Measurements from ENCODE around the gene CYP26B1.
"Not testable (repeated sequence)": the region's sequence is repeated elsewhere in the genome, so short reads cannot be mapped to it uniquely, and the experiment has no call there.

CYP26B1 gene

DNA sequence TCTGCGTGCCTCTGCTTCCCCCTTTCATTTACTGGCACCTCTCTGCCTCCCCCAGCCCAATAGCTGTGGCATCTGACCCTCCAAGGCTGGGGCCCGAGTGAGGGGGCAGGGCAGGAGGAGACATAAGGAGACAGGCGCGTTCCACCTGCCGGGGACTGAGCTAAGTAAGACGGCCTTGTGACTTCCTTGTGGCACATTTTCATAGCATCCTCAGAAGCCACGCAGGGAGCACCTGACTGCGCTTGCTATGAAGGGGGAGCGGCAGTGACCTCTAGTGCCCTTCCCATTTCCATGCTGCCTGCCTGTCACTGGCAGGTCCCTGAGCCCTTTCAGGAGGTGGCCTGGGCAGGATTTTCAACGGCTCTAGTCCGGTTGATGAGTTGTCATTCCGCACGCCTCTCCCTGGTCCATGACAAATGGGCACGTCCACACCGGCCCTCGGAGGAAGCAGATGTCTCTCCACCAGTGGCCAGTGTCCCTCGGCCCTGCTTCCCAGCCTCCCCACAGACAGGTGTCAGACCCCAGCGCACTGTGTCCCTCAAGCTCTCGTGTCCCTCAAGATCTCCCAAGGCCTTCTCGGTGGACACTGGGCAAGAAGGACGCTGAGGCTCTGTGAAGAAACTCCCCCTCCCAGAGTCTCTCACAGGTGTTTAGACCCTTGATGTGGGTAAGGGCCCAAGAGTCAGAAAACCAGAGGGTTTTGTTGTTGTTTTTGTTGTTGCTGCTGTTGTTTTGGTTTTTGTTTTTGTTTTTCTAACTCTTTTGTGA lies 42.7 kb downstream of the CYP26B1 start:
- no peak for DNase-seq

DNA sequence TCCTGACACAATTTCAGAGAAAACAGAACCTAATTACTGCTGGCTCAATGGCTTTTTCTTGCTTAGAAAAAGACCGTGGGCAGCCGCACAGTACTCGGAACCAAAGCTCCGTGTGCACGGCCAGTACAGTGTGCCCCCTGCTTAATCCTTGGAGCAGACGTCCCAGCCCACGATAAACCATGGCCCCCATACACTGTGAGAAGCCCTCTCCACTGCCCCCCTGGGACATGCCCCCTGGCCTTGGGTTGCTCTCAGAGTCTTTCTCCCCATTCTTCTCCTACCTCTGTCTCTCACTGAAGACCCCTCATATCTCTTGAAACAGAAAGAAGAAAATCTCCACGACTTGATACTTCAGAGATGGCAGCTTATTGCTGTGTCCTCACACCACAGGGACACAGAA lies 44.0 kb downstream of the CYP26B1 start:
- DNase-seq = no peak

DNA sequence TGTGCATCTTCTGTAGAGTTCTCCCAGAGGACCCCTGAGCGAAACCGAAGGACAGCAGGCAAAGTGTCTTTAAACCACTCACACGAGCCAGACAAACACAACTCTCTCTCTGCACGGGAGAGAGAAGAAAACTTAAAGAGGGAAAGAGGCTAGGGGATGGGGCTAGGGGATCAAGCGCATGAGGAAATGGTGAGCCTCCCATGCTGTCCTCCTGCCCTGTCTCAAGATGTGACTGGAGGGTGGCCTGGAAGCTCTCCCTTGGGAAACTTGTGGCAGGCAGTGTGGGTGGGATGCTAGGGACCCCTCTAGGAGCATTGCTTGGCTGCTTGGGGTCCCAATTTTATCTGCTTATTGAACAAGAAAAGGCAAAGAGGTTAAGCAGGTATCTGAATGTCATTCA lies 44.5 kb downstream of the CYP26B1 start:
- DNase-seq = no peak

DNA sequence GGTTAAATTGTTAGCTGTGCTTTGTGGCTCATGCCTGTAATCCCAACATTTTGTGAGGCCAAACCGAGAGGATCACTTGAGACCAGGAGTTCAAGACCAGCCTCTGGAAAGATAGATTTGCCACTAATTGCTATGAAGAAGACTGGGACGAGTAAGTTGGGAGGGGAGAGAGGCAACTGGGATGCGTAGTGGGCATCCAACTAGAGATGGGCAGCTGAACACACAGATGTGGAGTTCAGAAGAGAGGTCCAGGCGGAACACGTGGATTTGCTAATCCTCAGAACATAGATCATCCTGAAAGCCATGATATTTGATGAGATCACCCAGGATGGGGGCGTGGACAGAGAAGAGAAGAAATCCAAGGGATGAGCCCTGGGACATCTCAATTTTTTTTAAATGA lies 48.7 kb downstream of the CYP26B1 start:
- no peak for DNase-seq

DNA sequence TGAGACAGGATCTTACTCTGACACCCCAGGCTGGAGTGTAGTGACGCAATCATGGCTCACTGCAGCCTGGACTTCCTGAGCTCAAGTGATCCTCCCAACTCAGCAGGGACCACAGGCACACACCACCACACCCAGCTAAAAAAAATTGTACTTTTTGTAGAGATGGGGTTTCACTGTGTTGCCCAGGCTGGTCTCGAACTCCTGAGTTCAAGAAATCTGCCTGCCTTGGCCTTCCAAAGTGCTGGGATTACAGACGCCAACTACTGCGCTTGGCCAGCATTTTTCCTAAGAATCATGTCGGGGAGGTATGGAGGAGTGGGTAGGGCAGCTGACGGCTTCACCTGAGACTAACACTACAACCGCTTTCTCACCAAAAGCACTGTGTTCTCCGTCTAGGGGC lies 50.4 kb downstream of the CYP26B1 start:
- no peak for DNase-seq

DNA sequence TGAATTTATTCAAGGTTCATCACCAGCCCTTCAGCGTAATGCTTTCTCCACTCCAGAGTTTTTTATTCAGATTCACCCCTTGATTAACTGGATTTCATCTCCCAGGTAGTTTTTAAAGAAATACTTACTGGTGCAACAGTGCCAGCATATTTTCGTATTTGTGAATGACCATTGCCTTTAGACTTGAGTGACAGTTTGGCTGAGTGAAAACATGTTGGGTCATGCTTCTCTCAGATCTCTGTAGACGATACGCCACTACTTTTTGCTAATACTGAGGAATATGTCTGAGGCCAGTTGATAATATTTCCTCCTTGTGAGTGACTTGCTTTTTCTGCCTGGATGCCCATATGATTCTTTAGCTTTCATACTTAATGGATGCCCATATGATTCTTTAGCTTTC lies 51.5 kb downstream of the CYP26B1 start:
- no peak for DNase-seq

DNA sequence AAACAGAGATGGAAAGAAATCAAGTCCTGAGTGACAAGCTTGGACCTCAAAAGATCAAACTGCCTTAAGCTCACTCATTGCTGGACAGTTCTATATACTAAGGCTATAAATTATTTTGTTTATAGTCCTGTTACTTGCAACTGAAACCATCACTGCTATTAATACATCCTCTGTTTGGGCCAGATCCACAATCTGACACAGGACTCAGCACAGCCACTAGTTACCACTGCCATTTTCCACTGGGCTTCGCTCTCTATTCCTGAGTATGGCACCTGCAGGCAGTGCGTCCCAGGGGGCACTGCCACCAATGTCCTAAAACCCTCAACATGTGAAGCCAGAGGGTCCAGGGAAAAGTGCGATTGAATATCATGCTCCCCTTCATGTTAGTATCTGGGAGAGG lies 52.3 kb downstream of the CYP26B1 start:
- DNase-seq = no peak

DNA sequence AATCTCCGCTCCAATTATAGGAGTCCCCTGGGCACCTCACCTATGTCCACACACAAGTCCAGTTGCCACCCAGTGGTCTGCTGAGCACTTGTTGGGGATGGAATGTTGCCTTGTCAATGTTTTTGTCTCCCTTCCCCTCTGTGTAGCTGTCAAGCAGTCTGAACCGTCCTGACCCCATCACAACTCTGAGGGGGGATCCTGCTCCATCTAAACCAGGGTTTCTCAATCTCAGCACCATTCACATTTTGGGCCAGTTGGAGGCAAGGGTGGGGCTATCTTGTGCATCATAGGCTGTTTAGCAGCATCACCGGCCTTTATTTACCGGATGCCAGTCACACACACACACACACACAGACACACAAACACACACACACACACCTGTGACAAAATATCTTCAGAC lies 53.0 kb downstream of the CYP26B1 start:
- DNase-seq = no peak

DNA sequence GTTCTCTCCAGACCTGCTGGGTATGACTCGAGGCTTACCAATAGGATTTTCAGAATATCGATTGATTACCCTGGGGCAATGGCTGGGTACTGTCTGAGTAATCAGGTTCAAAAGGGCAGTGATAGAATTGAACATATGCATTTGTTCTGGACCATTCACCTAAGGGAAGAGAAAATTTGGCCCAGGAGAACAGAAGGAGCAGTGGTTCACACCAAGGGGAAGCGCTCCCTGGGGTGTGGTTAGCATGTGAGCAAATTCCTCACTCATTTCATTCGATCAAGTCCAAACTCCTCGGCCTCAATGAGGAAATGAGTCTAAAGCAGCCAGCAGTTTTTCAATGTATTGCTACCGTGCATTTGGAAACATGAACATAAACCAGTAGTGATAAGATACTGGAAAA lies 55.6 kb downstream of the CYP26B1 start:
- DNase-seq = no peak

DNA sequence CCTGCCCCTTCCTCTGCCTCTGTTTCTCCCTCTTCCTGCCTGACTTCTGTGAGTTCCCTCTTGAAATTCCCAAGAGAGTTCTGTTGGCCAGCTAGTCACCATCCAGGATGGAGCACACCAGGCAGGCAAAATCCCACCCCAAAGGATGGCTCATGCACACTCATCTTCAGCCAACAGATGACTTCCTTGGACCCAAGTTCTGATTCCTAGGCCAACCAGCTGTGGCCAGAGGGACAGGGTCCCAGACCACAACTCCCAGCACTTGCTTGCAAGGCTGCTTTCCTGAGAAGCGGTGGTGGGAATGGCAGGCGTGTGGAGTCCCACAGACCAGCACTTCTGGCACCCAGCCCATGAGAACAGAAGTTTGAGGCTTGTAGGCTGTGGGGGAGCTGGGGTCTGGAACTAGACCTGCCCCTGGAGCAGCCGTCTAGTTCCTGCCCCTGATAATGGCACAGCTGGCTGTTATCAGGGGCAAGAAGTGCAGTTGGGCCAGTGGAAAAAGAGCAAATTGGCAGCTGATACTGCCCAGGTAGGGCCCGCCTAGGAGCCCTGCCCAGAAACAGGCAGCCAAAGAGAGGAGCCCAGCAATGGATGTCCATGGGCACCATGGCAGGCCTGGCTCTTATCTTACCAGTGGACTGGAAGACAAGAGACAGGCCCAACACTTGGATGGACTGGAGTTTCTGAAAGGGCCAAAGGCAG lies 56.7 kb downstream of the CYP26B1 start:
- no peak for DNase-seq

DNA sequence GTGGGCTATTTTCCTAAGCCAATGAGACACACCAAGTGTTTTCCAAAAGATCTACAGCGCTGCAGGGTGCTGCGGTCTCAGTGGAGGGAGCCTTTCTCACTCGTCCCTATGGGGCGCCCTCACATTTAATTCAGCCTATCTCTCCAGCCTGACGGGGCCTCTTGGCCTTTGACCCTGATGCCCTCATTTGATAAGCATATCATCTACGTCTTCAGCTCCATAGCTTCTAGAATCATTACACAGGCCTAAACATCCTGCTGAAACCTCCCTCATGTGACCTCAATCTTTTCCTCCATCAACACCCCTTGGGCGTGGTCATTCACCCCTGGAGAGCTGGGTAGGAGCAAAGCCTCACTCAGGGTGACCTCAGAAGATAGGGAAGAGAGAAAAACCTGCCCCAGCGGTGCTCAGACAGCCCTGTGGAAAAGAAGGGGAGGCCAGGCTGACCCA lies 57.4 kb downstream of the CYP26B1 start:
- no peak for DNase-seq

DNA sequence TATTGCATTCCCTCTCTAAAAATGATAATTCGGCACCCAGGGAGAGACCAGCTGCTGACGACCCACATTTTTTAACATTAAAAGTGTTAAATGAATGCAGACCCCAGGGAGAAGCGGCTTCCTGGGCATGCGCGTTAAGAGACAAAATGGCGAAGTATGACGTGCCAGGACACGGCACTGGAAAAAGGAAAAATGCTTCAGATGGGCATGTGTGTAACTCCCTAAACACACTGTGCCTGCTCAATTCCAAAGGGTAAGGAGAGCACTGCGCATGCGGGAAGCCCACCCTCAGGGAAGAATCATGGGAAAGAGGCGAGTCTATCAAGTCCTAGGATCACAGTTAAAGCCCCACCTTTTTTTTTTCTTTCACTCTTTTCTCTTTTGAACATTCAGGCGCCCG lies 58.1 kb downstream of the CYP26B1 start:
- DNase-seq = no peak

DNA sequence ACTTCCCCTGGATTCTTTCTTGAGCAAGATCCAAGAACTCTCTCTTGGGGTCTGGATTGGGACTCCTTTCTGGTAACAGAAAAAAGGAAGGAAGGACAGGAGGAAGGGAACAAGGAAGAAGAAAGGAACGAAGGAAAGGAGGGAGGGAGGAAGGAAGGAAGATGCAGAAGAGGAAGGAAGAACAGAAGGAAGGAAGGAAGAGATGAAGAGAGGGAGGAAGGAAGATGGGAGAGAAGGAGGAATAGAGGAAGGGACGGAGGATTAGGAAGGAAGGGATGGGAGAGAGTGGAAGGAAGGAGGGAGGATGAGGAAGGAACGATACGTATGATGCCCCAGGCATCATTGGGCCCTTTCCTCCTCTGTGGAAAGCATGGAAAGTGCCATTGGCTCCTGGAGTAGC lies 58.6 kb downstream of the CYP26B1 start:
- no peak for DNase-seq

DNA sequence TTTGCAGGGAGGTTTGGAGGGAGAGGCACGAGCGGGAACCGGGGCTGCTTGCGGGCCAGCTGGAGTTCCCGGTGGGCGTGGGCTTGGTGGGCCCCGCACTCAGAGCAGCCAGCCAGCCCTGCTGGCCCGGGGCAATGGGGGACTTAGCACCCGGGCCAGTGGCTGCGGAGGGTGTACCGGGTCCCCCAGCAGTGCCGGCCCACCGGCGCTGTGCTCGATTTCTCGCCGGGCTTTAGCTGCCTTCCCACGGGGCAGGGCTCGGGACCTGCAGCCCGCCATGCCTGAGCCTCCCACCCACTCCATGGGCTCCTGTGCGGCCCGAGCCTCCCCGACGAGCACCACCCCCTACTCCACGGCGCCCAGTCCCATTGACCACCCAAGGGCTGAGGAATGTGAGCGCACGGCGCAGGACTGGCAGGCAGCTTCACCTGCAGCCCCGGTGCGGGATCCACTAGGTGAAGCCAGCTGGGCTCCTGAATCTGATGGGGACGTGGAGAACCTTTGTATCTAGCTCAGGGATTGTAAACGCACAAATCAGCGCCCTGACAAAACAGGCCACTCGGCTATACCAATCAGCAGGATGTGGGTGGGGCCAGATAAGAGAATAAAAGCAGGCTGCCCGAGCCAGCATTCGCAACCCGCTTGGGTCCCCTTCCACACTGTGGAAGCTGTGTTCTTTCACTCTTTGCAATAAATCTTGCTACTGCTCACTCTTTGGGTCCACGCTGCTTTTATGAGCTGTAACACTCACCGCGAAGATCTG lies 60.6 kb downstream of the CYP26B1 start:
- DNase-seq = not testable (repeated sequence)

DNA sequence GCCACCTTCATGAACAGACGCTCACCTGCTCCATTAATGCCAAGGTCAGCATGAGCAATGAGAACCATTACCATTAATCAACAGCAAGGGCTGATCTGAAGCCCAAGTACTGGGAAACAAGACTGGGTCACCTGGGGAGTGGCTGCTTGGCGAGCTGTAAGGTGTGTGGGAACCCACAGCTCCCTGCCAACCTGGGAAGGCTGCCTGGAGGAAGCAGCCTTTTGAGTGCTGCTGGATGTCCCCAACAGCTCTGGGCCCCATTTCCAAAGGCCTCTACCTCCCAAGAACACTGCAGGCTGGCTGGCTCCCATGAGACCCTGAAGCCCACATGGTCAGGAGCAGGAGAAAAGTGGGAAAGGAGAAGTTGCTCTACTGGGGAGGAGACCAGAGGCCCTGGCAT lies 62.1 kb downstream of the CYP26B1 start:
- no peak for DNase-seq

DNA sequence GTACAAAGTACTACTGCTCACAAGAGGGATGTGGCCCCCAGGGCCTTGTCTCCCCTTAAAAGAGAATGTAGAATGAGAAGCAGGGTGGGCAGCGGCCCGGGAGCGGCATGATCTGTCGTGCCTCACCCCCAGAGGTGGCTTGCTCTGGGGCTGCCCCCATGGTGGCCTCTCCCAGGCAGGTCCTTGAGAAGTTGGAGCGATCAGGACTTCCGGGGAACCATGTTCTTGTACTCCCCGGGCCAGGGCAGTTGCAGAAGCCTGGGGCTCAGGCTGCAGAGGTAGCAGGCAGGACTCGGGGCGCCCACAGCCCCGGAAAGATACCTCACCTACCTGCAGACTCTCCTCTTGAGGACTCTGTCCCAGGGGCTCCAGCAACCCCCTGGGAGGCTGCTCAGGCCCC lies 62.6 kb downstream of the CYP26B1 start:
- DNase-seq = no peak

DNA sequence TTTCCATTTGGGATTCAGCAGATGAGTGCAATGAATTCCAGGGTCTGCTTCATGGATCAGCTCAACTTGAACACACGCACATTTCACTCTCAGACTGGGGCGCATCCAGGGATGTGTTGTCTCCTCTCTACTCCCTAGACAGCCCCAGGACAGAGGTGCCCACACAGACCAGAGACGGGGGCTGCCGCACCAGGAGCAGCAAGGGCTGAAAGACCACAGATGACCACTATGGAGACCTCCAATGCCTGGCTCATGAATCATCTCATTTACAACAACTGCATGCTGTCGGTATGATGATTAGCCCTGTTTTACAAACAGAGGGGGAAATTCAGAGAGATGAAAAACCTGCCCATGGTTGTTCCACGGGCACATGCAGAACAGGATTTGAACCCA lies 63.1 kb downstream of the CYP26B1 start:
- DNase-seq = no peak

DNA sequence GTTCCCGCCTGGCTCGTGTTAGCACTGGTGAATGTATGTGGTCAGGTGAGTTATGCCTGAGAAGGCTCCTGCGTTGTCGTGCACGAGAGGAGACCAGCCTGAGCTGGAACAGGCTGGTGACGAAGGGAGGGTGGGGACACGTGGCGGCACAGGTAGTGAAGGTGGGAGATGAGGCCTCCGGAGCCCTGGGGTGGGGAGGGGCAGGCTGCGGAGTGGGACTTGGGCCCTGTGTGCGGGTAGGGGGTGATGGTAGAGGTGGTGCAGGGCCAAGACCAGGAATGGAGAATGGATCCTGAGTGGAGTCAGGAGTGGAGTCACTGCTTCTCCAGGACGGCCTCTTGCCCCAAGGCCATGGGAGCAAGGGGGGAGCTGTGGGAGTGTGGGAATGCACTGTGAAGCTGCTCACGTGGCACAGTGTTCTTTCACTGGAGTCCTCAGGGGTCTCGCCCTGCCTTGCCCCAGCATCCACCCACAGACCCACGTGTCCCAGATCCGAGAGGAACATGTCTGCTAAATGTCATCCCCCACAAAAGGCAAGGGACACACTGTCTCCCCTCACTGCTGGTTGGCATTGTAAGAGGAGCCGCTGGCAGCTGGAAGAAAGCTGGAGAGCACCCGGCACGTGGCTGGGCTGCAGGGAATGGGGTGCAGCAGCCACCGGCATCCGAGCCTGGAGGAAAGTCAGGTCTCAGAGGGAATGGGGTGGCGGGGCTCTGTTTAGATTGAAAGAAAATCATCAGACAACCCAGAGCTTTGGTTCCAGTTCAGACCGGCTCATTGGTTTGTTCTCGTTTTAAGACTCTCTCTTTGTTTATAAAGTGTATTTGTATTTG lies 63.7 kb downstream of the CYP26B1 start:
- no peak for DNase-seq

DNA sequence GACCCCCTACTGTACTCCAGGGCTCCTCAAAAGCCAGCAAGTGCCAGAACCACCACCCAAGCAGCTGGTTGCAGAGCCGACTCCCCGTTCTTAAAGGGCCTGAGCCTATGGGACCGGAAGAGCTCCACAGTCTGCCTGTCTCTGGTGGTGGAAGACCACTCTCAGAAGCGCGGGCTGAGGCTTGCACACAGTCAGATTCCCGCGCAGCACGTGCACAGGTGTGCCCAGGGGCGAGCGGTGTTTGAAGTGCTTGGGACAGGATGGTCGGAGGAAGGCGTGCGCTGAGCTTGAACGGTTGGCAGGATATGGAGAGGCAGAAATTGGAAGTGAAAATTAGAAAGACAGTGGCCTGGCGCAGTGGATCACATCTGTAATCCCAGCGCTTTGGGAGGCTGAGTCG lies 64.8 kb downstream of the CYP26B1 start:
- no peak for DNase-seq

DNA sequence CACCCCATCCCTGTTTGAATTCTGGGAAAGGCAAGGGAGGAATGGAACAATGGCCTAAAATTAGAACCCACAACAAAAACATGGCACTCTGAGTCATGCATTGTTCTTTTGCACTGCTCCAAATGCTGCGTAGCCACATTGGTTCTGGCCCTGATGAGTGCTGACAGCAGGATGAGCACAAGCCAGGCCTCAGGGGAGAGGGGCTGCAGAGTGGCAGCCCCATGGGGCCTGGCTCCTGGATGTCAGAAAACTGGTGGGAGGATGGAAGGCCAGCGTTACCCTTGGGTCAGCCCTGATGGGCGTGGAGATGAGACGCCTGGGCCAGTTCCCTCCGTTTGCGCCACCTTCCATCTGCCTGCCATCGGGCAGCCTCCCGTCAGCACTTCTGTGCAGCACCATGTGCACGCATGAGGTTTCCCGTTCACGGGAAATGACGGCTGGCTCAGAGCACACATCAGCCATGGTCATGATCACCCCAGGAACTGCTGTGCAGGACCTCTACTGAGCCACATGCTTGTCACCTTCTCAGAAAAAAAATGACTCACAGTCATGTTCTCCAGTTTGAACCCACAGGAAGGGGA lies 65.6 kb downstream of the CYP26B1 start:
- no peak for DNase-seq

DNA sequence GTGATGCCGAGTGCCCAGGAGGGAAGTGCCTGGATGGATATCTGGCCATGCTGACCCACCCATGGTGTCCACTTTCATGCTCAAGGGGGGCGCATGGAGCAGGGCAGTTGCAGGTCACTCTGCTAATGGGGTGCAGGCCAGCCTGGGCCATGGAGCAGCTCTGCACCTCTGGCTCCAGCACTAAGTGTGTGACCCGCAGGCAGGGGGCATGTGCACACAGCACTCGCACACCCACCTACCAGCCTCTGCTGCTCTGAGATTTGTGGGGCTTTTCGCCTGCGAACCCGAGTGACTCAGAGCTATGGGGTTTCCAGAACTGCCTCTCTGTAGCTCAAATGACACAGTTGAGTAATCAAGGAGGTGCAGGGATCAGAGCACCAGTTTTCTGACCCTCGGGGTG lies 66.2 kb downstream of the CYP26B1 start:
- DNase-seq = peak in 1 of 2 donors; percentile 4

DNA sequence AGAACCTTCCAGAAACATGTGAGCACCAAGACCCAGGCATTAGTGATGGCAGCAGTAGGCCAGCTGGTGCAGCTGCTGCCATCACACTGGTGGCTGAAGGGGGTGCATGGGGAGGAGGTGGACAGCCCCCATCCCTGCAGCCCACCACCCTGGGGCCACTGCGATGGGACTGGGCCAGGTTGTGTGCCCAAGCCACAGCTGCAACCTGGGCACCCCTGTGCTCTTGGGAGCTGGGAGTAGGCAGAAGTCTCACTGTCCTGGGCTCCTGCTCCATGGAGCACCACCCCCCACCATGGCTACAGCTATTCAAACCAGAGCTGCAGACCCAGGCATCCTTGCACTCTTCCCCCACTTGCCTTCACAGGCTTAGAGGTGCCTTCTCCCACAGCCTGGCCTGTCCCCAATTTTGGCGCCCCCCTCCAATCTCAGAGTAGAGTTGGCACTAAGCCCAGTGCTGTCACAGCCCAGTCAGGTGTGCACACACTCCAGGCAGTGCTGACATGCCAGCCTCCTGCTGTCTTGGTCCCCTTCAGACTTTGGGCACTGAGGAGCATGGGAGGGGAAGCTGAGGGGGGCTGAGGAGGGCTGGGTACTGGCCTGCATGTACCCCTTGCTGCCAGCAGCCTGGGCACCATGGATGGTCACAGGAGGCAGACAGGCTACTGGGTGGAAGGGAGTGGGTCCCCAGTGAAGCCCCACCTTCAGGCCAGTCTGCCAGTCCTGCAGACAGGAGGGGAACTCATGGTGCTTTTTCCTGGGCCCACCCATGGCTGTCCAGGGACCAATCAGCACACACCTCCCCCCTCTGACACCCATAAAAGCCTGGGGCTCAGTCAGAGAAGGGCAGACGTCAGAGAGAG lies 67.1 kb downstream of the CYP26B1 start:
- no peak for DNase-seq
